ENCODE data around the gene NEK4.

- TF ChIP-seq MYB (IDR thresholded peaks at IDR 0.05; ENCODE audit: borderline replicate concordance, low read depth, low read length) (no peak), CTCF (IDR thresholded peaks at IDR 0.05 in 2 of 3, conservative IDR thresholded peaks at IDR 0.05 in 1 of 3; ENCODE audit: control insufficient read depth in 2 of 3, extremely low read depth in 1 of 3, insufficient read depth in 1 of 3, low read depth in 3 of 3, low read length in 3 of 3) (no peak), POLR2AphosphoS5 (IDR thresholded peaks at IDR 0.05; ENCODE audit: low read length) (no peak), CHD2 (IDR thresholded peaks at IDR 0.05; ENCODE audit: borderline replicate concordance, low read depth, low read length) (no peak), RAD21 (IDR thresholded peaks at IDR 0.05; ENCODE audit: insufficient read depth, low read depth, low read length) (no peak), ESRRA (IDR thresholded peaks at IDR 0.05; ENCODE audit: low read length) (no peak), ZBTB4 (CRISPR knock-in tag; IDR thresholded peaks at IDR 0.05) (no peak), RFX5 (IDR thresholded peaks at IDR 0.05; ENCODE audit: low read depth, low read length) (no peak)
These were observed 54.9 kb downstream of the NEK4 start for GRCh38 chr3:52715714-52716305.

Data from GM12878 (cell line).